ENCODE results near the gene RNF220. TPM values are rescaled to one million over a fixed set of nuclear protein-coding genes. Genes with fewer than 3 reads are reported as not detected.

Gene RNF220
- total RNA-seq, 4 donors from 2014 or later: 22.0 to 94.3 (median 49.4) TPM

DNA sequence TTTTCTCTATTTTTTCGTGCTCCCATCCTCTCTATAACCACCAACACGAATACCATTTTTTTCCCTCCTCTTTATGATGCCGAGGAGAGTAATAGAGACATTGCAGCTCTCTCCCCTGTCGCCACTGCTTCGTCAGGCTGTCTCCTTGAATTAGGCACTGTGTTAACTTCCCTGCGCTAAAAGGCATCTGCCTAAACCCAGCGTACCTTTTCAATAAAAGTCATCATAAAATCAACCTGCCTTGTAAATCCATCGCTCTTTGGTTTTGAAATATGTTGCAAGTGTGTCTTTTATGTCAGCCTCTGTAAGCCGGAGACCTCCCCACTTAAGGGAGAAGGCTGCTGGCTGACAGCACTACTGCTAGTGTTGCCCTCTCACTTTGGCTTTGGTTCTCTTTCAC, 8.7 kb downstream of the RNF220 start:
- DNase-seq: no peak
- Histone ChIP-seq H3K27ac (no peak overlapping the region), H3K4me1 (peaks cover 0 to 8% of the 10 kb centered on the region in 2 donors), H3K36me3 (no peaks in the 10 kb centered on the region), H3K4me3 (no peak overlapping the region), H3K9me3 (no peaks in the 10 kb centered on the region), H3K27me3 (peaks cover 20 to 72% of the 10 kb centered on the region in 2 donors)
- no peak for TF ChIP-seq POLR2A (IDR thresholded peaks at IDR 0.05)
- TF ChIP-seq, protein P1, sequence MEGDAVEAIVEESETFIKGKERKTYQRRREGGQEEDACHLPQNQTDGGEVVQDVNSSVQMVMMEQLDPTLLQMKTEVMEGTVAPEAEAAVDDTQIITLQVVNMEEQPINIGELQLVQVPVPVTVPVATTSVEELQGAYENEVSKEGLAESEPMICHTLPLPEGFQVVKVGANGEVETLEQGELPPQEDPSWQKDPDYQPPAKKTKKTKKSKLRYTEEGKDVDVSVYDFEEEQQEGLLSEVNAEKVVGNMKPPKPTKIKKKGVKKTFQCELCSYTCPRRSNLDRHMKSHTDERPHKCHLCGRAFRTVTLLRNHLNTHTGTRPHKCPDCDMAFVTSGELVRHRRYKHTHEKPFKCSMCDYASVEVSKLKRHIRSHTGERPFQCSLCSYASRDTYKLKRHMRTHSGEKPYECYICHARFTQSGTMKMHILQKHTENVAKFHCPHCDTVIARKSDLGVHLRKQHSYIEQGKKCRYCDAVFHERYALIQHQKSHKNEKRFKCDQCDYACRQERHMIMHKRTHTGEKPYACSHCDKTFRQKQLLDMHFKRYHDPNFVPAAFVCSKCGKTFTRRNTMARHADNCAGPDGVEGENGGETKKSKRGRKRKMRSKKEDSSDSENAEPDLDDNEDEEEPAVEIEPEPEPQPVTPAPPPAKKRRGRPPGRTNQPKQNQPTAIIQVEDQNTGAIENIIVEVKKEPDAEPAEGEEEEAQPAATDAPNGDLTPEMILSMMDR (IDR thresholded peaks at IDR 0.05): no peak
- intact Hi-C loops (cut with DNase I; ENCODE audit: low total_unique reads): no loop called here

DNA sequence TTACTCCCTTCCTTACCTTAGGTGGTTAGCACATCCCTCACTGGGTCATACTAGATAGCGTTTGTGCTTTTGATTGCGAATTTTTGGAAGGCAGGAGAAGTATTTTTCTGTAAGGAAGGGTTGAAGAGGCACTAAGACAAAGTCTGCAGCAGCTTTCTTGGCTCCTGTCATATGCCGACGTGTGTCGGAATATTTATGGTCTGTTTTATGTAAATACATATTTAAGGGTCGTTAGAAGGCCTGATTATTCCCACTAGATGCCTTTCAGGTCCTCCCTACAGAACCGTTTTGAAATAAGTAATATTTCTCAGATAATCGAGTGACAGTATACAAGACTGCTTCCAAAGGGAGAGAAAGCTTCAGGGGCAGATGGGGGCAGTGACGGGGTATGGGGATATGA, 10.0 kb downstream of the RNF220 start:
- DNase-seq: no peak
- TF ChIP-seq, protein P1 (IDR thresholded peaks at IDR 0.05): no peak
- no peak for TF ChIP-seq POLR2A (IDR thresholded peaks at IDR 0.05)
- H3K4me1 ChIP-seq: peaks cover 0 to 8% of the 10 kb centered on the region in 2 donors
- peaks cover 12 to 72% of the 10 kb centered on the region in 2 donors for H3K27me3 ChIP-seq
- H3K9me3 ChIP-seq: no peaks in the 10 kb centered on the region
- intact Hi-C loops (cut with DNase I; ENCODE audit: low total_unique reads): no loop called here
- H3K36me3 ChIP-seq: no peaks in the 10 kb centered on the region
- no peak overlapping the region for H3K27ac ChIP-seq
- H3K4me3 ChIP-seq: no peak overlapping the region

DNA sequence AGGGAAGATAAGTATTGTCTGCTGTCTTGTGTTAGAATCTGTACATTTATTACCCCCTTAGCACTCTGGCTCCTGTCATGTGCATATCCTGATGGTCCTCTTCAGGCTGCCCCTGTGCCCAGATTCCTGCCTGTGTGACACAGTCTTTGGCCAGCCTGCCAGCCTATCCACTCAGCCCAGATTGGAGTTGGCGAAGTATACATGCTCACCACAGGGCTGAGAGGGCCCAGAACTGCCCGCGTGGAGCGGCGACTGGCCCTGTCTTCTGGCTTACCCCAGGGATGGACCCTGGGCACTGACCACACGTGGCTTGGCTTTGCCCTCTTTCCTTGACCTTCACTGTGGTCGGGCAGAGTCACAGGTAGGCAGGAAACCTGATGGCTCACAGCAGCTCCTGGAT, 11.4 kb downstream of the RNF220 start:
- no peak overlapping the region for H3K27ac ChIP-seq
- H3K4me1 ChIP-seq: peaks cover 0 to 8% of the 10 kb centered on the region in 2 donors
- no peak for DNase-seq
- H3K4me3 ChIP-seq: no peak overlapping the region
- intact Hi-C loops (cut with DNase I; ENCODE audit: low total_unique reads): no loop called here
- H3K27me3 ChIP-seq: peaks cover 12 to 72% of the 10 kb centered on the region in 2 donors
- no peaks in the 10 kb centered on the region for H3K36me3 ChIP-seq
- no peaks in the 10 kb centered on the region for H3K9me3 ChIP-seq
- no peak for TF ChIP-seq POLR2A (IDR thresholded peaks at IDR 0.05)
- TF ChIP-seq, protein P1 (IDR thresholded peaks at IDR 0.05): no peak

GRCh38 chr1:44417351-44418021, 12.4 kb downstream of the RNF220 start:
- peaks cover 0 to 8% of the 10 kb centered on the region in 2 donors for H3K4me1 ChIP-seq
- no peaks in the 10 kb centered on the region for H3K36me3 ChIP-seq
- no peak overlapping the region for H3K4me3 ChIP-seq
- no peak overlapping the region for H3K27ac ChIP-seq
- peaks cover 12 to 70% of the 10 kb centered on the region in 2 donors for H3K27me3 ChIP-seq
- DNase-seq: no peak
- H3K9me3 ChIP-seq: no peaks in the 10 kb centered on the region
- TF ChIP-seq, protein P1 (IDR thresholded peaks at IDR 0.05): no peak
- no peak for TF ChIP-seq POLR2A (IDR thresholded peaks at IDR 0.05)
- intact Hi-C loops (cut with DNase I; ENCODE audit: low total_unique reads): no loop called here

- TF ChIP-seq, protein P1 (IDR thresholded peaks at IDR 0.05): no peak
- no peak for TF ChIP-seq POLR2A (IDR thresholded peaks at IDR 0.05)
- Histone ChIP-seq H3K4me1 (peaks cover 0 to 8% of the 10 kb centered on the region in 2 donors), H3K27ac (no peak overlapping the region), H3K27me3 (peaks cover 12 to 68% of the 10 kb centered on the region in 2 donors), H3K4me3 (no peak overlapping the region), H3K36me3 (no peaks in the 10 kb centered on the region), H3K9me3 (no peaks in the 10 kb centered on the region)
- intact Hi-C loops (cut with DNase I; ENCODE audit: low total_unique reads): no loop called here
- DNase-seq: no peak
These were observed 13.1 kb downstream of the RNF220 start for GRCh38 chr1:44418022-44418673.

Data from uterus (tissue), 4 donors.